Measurements from ENCODE around the gene BTBD17. TPM values are rescaled to one million over a fixed set of nuclear protein-coding genes. Genes with fewer than 3 reads are reported as not detected.

Gene BTBD17
- total RNA-seq, 1 experiment from 2014 or later: not detected

DNA sequence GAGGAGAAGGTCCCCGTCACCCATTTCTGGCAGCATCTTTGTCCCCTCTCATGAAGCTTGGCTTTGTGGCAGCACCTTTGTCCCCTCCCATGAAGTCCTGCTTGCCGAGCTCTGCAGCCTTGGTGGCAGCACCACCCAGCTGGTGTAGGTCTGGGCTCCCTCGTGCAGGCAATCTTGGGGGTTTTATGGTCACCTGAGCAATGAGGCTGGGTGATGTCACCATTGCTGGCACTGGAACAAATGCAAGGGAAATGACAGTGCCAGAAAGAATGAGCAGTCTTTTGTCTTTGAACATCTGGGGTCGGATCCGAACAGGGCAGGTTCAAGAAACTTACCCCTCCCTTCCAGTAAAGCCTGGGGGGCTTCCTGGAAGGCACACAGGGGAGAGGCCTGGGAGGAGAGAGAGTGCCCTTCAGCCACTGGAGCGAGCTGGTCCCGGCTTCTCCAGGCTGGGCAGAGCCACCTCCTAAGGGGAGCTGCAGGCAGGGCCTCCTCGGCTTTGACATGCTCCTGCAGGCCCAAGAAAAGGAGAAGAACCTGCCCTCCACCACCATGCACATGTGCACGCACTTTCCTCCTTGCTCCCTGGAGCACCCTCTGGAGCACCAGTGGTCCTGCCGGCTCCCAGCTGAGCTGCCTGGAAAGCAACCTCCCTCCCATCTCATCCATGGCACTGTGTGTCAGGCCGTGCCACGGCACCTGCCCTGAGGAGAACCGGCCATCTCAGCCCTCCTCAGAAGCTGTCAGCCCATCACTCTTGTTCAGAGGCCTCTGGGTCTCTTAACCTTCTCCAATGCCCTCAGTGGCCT is 16.0 kb downstream of the BTBD17 start:
- no peaks in the 10 kb centered on the region; the same call in 1 of the 2 replicates for H3K27me3 ChIP-seq (ENCODE audit: insufficient read depth, low read length)
- peak overlapping the region; percentile 6; the same call in 1 of the 2 replicates for H3K4me2 ChIP-seq (ENCODE audit: low read length)
- H4K20me1 ChIP-seq (ENCODE audit: insufficient read depth): no peaks in the 10 kb centered on the region
- ChIA-PET CTCF (interaction anchor here (1.3 to 1.8 kb wide), 2 partner anchors 22 to 33 kb away, joined by 3 to 6 read pairs; partner anchors contain the start of gene GPR142), RAD21 (ENCODE audit: low non-redundant PET in 1 of 2, low total read pairs in 2 of 2, uncharacterized antibody in 2 of 2, unreplicated experiment in 2 of 2) (no interaction called here), POLR2A (no interaction called here)
- no peak overlapping the region for H3K9ac ChIP-seq (ENCODE audit: low read length)
- no peak overlapping the region for H3K4me3 ChIP-seq (replicated peaks in 1 of 2; ENCODE audit: low read depth in 1 of 2, low read length in 2 of 2)
- no peaks in the 10 kb centered on the region for H3K36me3 ChIP-seq (ENCODE audit: control insufficient read depth in 1 of 2, insufficient read depth in 2 of 2, low read length in 2 of 2)
- H3K9me3 ChIP-seq (ENCODE audit: control insufficient read depth in 1 of 2, insufficient read depth in 1 of 2, low read depth in 1 of 2, low read length in 2 of 2): no peaks in the 10 kb centered on the region
- no peaks in the 10 kb centered on the region for H3K9me2 ChIP-seq (ENCODE audit: insufficient read depth)
- peaks cover 0 to 8% of the 10 kb centered on the region in 2 experiments; a peak in 2 of 4 replicates for H3K4me1 ChIP-seq (ENCODE audit: control insufficient read depth in 1 of 2, insufficient read depth in 2 of 2, low read length in 2 of 2)
- BruUV-seq (replicated peaks): no TSS peak
- intact Hi-C loops (cut with micrococcal nuclease): no loop called here
- DNase-seq (ENCODE audit: low read depth, low spot score): no peak
- no peak overlapping the region for H3K27ac ChIP-seq (ENCODE audit: low read depth, low read length)
- peak; percentile 26; the same call in 1 of the 2 replicates for ATAC-seq
- H2AFZ ChIP-seq (ENCODE audit: low read depth, low read length, poor library complexity, severe bottlenecking): no peak overlapping the region
- H3K79me2 ChIP-seq (ENCODE audit: insufficient read depth, low read length): no peaks in the 10 kb centered on the region
- TF ChIP-seq, protein P1, sequence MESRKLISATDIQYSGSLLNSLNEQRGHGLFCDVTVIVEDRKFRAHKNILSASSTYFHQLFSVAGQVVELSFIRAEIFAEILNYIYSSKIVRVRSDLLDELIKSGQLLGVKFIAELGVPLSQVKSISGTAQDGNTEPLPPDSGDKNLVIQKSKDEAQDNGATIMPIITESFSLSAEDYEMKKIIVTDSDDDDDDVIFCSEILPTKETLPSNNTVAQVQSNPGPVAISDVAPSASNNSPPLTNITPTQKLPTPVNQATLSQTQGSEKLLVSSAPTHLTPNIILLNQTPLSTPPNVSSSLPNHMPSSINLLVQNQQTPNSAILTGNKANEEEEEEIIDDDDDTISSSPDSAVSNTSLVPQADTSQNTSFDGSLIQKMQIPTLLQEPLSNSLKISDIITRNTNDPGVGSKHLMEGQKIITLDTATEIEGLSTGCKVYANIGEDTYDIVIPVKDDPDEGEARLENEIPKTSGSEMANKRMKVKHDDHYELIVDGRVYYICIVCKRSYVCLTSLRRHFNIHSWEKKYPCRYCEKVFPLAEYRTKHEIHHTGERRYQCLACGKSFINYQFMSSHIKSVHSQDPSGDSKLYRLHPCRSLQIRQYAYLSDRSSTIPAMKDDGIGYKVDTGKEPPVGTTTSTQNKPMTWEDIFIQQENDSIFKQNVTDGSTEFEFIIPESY (IDR thresholded peaks at IDR 0.05; ENCODE audit: extremely low read depth, insufficient replicate concordance, low read length): no peak
- no peak for TF ChIP-seq SIN3A (IDR thresholded peaks at IDR 0.05; ENCODE audit: low read depth)
- no peak for TF ChIP-seq CEBPB (IDR thresholded peaks at IDR 0.05; ENCODE audit: low read depth)
- TF ChIP-seq ELF1 (IDR thresholded peaks at IDR 0.05; ENCODE audit: borderline replicate concordance, low read depth): no peak
- no peak for TF ChIP-seq EZH2phosphoT487 (IDR thresholded peaks at IDR 0.05; ENCODE audit: borderline replicate concordance)
- TF ChIP-seq, protein P2, sequence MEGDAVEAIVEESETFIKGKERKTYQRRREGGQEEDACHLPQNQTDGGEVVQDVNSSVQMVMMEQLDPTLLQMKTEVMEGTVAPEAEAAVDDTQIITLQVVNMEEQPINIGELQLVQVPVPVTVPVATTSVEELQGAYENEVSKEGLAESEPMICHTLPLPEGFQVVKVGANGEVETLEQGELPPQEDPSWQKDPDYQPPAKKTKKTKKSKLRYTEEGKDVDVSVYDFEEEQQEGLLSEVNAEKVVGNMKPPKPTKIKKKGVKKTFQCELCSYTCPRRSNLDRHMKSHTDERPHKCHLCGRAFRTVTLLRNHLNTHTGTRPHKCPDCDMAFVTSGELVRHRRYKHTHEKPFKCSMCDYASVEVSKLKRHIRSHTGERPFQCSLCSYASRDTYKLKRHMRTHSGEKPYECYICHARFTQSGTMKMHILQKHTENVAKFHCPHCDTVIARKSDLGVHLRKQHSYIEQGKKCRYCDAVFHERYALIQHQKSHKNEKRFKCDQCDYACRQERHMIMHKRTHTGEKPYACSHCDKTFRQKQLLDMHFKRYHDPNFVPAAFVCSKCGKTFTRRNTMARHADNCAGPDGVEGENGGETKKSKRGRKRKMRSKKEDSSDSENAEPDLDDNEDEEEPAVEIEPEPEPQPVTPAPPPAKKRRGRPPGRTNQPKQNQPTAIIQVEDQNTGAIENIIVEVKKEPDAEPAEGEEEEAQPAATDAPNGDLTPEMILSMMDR (IDR thresholded peaks at IDR 0.05 in 2 of 3, conservative IDR thresholded peaks at IDR 0.05 in 1 of 3; ENCODE audit: borderline replicate concordance in 1 of 3, insufficient read depth in 1 of 3, low read depth in 2 of 3, low read length in 2 of 3): no peak
- TF ChIP-seq EGR1 (IDR thresholded peaks at IDR 0.05; ENCODE audit: low read depth): no peak
- TF ChIP-seq ZFX (IDR thresholded peaks at IDR 0.05): no peak
- TF ChIP-seq, protein P3, sequence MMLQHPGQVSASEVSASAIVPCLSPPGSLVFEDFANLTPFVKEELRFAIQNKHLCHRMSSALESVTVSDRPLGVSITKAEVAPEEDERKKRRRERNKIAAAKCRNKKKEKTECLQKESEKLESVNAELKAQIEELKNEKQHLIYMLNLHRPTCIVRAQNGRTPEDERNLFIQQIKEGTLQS (IDR thresholded peaks at IDR 0.05): no peak
- no peak for TF ChIP-seq TCF7L2 (IDR thresholded peaks at IDR 0.05; ENCODE audit: borderline replicate concordance, extremely low read depth, insufficient read depth, insufficient read length)
- TF ChIP-seq CBX3 (IDR thresholded peaks at IDR 0.05; ENCODE audit: low read depth): no peak
- TF ChIP-seq RAD21 (IDR thresholded peaks at IDR 0.05; ENCODE audit: low read depth): no peak
- TF ChIP-seq EZH2 (IDR thresholded peaks at IDR 0.05): no peak
- no peak for TF ChIP-seq SRF (IDR thresholded peaks at IDR 0.05; ENCODE audit: low read depth)
- no peak for TF ChIP-seq POLR2A (IDR thresholded peaks at IDR 0.05; ENCODE audit: borderline replicate concordance, extremely low read depth, insufficient read depth, insufficient read length)
- TF ChIP-seq, protein P4, sequence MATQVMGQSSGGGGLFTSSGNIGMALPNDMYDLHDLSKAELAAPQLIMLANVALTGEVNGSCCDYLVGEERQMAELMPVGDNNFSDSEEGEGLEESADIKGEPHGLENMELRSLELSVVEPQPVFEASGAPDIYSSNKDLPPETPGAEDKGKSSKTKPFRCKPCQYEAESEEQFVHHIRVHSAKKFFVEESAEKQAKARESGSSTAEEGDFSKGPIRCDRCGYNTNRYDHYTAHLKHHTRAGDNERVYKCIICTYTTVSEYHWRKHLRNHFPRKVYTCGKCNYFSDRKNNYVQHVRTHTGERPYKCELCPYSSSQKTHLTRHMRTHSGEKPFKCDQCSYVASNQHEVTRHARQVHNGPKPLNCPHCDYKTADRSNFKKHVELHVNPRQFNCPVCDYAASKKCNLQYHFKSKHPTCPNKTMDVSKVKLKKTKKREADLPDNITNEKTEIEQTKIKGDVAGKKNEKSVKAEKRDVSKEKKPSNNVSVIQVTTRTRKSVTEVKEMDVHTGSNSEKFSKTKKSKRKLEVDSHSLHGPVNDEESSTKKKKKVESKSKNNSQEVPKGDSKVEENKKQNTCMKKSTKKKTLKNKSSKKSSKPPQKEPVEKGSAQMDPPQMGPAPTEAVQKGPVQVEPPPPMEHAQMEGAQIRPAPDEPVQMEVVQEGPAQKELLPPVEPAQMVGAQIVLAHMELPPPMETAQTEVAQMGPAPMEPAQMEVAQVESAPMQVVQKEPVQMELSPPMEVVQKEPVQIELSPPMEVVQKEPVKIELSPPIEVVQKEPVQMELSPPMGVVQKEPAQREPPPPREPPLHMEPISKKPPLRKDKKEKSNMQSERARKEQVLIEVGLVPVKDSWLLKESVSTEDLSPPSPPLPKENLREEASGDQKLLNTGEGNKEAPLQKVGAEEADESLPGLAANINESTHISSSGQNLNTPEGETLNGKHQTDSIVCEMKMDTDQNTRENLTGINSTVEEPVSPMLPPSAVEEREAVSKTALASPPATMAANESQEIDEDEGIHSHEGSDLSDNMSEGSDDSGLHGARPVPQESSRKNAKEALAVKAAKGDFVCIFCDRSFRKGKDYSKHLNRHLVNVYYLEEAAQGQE (IDR thresholded peaks at IDR 0.05; ENCODE audit: low read depth): no peak
- TF ChIP-seq FOSL1 (IDR thresholded peaks at IDR 0.05; ENCODE audit: low read depth): no peak
- TF ChIP-seq SP1 (IDR thresholded peaks at IDR 0.05; ENCODE audit: low read depth): no peak
- TF ChIP-seq, protein P5, sequence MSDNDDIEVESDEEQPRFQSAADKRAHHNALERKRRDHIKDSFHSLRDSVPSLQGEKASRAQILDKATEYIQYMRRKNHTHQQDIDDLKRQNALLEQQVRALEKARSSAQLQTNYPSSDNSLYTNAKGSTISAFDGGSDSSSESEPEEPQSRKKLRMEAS (IDR thresholded peaks at IDR 0.05): no peak
- TF ChIP-seq JUND (IDR thresholded peaks at IDR 0.05): no peak

Measured in HCT116 (cell line).